ENCODE measurements around the gene TSPYL6.

GRCh38 chr2:54271189-54271588, 15.2 kb upstream of the TSPYL6 start:
- TF ChIP-seq CTCF (IDR thresholded peaks at IDR 0.05) (no peak), POLR2A (IDR thresholded peaks at IDR 0.05) (no peak)
